WTC11 (cell line): ENCODE measurements around the gene TBL1X. TPM values are rescaled to one million over a fixed set of nuclear protein-coding genes. Genes with fewer than 3 reads are reported as not detected.

Source experiments
- ATAC-seq: fragments of 200-7000 bp; cut with Tn5 transposase; 2 replicates; pipeline ENCODE4 v1.10.0; 2021; ENCODE audit warnings: mild to moderate bottlenecking, moderate library complexity
- CTCF ChIA-PET: fragments of 300-600 bp; sonication (Branson Sonifier 250); formaldehyde crosslinking; loops from one replicate; lab custom pipeline; 2021; ENCODE audit warnings: antibody characterized with exemption; lab: Charles Lee
- POLR2A ChIA-PET: fragments of 350-600 bp; sonication (Branson Sonifier 250); formaldehyde crosslinking; loops from one replicate; lab custom pipeline; 2021; ENCODE audit warnings: antibody characterized with exemption; lab: Charles Lee
- DNase-seq: peaks from one replicate; pipeline ENCODE4 v3.0.0; 2021; ENCODE audit warnings: low spot score
- H3K27ac Mint-ChIP-seq: 2 replicates; pipeline ENCODE4 v1.8.0; 2021; ENCODE audit warnings: mixed read lengths
- H3K27me3 Mint-ChIP-seq: 2 replicates; pipeline ENCODE4 v1.8.0; 2021; ENCODE audit warnings: low read depth, mild to moderate bottlenecking, moderate library complexity, mixed read lengths
- H3K36me3 Mint-ChIP-seq: 2 replicates; pipeline ENCODE4 v1.8.0; 2021; ENCODE audit warnings: mixed read lengths
- H3K4me1 Mint-ChIP-seq: 2 replicates; pipeline ENCODE4 v1.8.0; 2022; ENCODE audit warnings: mixed read lengths
- H3K4me3 Mint-ChIP-seq: 2 replicates; pipeline ENCODE4 v1.8.0; 2021; ENCODE audit warnings: mild to moderate bottlenecking, moderate library complexity, mixed read lengths
- H3K9me3 Mint-ChIP-seq: 2 replicates; pipeline ENCODE4 v1.8.0; 2021; ENCODE audit warnings: mixed read lengths
- ATF2 ChIP-seq: sonication (generic); formaldehyde crosslinking; IDR thresholded peaks from 2 replicates; pipeline ENCODE4 v1.8.1; 2022; ENCODE audit warnings: low read depth, missing genetic modification reagents, borderline replicate concordance
- MYBL2 ChIP-seq: sonication (generic); formaldehyde crosslinking; IDR thresholded peaks from 2 replicates; pipeline ENCODE4 v1.8.1; 2023; ENCODE audit warnings: mild to moderate bottlenecking, moderate library complexity, missing genetic modification reagents
- RORB ChIP-seq: fragments of 250-450 bp; sonication (Bioruptor Pico); IDR thresholded peaks from 2 replicates; pipeline ENCODE4 v1.9.0; 2021; ENCODE audit warnings: mild to moderate bottlenecking
- ZNF512 ChIP-seq: sonication (generic); formaldehyde crosslinking; IDR thresholded peaks from 2 replicates; pipeline ENCODE4 v1.8.1; 2022; ENCODE audit warnings: missing genetic modification reagents, borderline replicate concordance
- ZNF671 ChIP-seq: fragments of 250-450 bp; sonication (Bioruptor Pico); IDR thresholded peaks from 2 replicates; pipeline ENCODE4 v1.8.0; 2021; ENCODE audit warnings: mild to moderate bottlenecking
- total RNA-seq: library from RNA; stranded (reverse); gene quantifications from 3 replicates; pipeline ENCODE4 v1.2.3, GENCODE V29; 2021
- TF ChIP-seq, protein P1 (sequence below): fragments of 250-450 bp; sonication (Bioruptor Pico); conservative IDR thresholded peaks from 2 replicates; pipeline ENCODE4 v1.9.0; 2021; ENCODE audit warnings: mild to moderate bottlenecking
- TF ChIP-seq, protein P2 (sequence below): fragments of 250-450 bp; sonication (Bioruptor Pico); IDR thresholded peaks from 2 replicates; pipeline ENCODE4 v1.9.0; 2021; ENCODE audit warnings: mild to moderate bottlenecking, borderline replicate concordance
- TF ChIP-seq, protein P3 (sequence below): sonication (generic); formaldehyde crosslinking; IDR thresholded peaks from 2 replicates; pipeline ENCODE4 v1.8.0; 2023; ENCODE audit warnings: missing genetic modification reagents, mild to moderate bottlenecking, borderline replicate concordance

Gene TBL1X
- total RNA-seq, 1 experiment from 2014 or later = 27.7 TPM

- POLR2A ChIA-PET = no interaction called here
- ATAC-seq (no peak), DNase-seq (no peak)
- TF ChIP-seq ZNF512 (CRISPR knock-in tag) (no peak), MYBL2 (CRISPR knock-in tag) (no peak), ATF2 (CRISPR knock-in tag) (no peak), ZNF671 (CRISPR knock-in tag) (no peak), RORB (no peak)
- TF ChIP-seq, protein P1, sequence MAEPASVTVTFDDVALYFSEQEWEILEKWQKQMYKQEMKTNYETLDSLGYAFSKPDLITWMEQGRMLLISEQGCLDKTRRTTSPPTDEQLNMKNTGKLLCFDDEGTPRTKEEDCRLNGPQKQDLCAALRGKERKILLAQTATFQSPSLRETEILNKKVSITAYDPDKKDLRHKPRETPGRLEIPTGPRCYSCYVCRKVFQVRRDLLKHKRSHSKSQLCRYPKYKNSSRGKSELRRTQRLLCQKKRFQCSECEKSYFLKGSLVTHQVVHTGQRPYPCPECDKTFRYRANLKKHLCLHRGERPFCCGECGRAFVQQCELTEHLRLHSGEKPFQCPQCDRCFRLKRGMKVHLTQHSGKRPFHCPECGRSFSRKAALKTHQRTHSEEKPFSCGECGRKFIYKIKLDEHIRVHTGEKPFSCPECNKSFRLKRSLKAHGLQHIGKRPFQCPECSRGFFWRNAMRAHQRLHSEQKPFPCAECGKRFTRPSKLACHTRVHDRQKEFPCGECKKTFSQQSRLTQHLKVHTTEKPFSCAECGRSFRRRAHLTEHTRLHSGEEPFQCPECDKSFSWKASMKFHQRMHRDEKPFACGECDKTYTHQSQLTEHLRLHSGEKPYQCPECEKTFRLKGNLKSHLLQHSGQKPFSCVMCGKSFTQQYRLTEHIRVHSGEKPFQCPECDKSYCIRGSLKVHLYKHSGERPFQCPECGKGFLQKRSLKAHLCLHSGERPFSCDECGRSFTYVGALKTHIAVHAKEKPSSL = no peak
- TF ChIP-seq, all 79 proteins: peak for 0
- CTCF ChIA-PET = interaction anchor here (0.8 kb wide), 1 partner anchor 11 kb away, joined by 3 read pairs; no protein-coding TSS in a partner anchor
- Mint-ChIP-seq H3K4me1 (peaks cover 4% of the 10 kb centered on the region; the same call in 1 of the 2 replicates), H3K36me3 (no peaks in the 10 kb centered on the region; the same call in 1 of the 2 replicates), H3K27ac (no peak overlapping the region), H3K9me3 (no peaks in the 10 kb centered on the region), H3K4me3 (no peak overlapping the region), H3K27me3 (no peaks in the 10 kb centered on the region; the same call in 1 of the 2 replicates)
Measured at GRCh38 chrX:9656871-9657270, 192.0 kb downstream of the TBL1X start.

GRCh38 chrX:9657590-9658256, 192.9 kb downstream of the TBL1X start:
- POLR2A ChIA-PET = no interaction called here
- ATAC-seq (no peak), DNase-seq (no peak)
- Mint-ChIP-seq H3K27ac (no peak overlapping the region; the same call in 1 of the 2 replicates), H3K4me1 (peaks cover 4% of the 10 kb centered on the region; the same call in 1 of the 2 replicates), H3K27me3 (no peaks in the 10 kb centered on the region; the same call in 1 of the 2 replicates), H3K4me3 (no peak overlapping the region), H3K9me3 (no peaks in the 10 kb centered on the region), H3K36me3 (no peaks in the 10 kb centered on the region; the same call in 1 of the 2 replicates)
- TF ChIP-seq, protein P2, sequence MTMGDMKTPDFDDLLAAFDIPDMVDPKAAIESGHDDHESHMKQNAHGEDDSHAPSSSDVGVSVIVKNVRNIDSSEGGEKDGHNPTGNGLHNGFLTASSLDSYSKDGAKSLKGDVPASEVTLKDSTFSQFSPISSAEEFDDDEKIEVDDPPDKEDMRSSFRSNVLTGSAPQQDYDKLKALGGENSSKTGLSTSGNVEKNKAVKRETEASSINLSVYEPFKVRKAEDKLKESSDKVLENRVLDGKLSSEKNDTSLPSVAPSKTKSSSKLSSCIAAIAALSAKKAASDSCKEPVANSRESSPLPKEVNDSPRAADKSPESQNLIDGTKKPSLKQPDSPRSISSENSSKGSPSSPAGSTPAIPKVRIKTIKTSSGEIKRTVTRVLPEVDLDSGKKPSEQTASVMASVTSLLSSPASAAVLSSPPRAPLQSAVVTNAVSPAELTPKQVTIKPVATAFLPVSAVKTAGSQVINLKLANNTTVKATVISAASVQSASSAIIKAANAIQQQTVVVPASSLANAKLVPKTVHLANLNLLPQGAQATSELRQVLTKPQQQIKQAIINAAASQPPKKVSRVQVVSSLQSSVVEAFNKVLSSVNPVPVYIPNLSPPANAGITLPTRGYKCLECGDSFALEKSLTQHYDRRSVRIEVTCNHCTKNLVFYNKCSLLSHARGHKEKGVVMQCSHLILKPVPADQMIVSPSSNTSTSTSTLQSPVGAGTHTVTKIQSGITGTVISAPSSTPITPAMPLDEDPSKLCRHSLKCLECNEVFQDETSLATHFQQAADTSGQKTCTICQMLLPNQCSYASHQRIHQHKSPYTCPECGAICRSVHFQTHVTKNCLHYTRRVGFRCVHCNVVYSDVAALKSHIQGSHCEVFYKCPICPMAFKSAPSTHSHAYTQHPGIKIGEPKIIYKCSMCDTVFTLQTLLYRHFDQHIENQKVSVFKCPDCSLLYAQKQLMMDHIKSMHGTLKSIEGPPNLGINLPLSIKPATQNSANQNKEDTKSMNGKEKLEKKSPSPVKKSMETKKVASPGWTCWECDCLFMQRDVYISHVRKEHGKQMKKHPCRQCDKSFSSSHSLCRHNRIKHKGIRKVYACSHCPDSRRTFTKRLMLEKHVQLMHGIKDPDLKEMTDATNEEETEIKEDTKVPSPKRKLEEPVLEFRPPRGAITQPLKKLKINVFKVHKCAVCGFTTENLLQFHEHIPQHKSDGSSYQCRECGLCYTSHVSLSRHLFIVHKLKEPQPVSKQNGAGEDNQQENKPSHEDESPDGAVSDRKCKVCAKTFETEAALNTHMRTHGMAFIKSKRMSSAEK (CRISPR knock-in tag) = no peak
- CTCF ChIA-PET = no interaction called here

DNA sequence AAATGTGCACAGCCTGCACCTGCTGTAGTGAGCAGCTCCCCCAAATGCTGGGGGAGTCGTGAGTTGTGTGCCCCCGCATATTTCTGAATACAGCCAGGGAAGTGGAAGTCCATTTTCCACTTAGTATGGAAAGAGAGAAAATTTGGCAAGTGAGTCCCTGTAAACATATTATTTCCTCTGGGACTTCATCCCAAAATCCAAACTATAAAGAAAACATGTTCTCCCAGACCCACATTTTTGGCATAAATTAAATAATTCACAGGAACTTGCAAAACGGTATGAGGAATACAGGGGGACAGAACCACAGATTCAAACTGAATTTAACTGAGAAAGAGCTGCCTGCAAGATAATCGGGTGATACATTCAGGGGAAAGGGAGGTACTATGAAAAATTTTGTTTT, 193.6 kb downstream of the TBL1X start:
- H3K36me3 Mint-ChIP-seq = no peaks in the 10 kb centered on the region; the same call in 1 of the 2 replicates
- TF ChIP-seq, protein P3, sequence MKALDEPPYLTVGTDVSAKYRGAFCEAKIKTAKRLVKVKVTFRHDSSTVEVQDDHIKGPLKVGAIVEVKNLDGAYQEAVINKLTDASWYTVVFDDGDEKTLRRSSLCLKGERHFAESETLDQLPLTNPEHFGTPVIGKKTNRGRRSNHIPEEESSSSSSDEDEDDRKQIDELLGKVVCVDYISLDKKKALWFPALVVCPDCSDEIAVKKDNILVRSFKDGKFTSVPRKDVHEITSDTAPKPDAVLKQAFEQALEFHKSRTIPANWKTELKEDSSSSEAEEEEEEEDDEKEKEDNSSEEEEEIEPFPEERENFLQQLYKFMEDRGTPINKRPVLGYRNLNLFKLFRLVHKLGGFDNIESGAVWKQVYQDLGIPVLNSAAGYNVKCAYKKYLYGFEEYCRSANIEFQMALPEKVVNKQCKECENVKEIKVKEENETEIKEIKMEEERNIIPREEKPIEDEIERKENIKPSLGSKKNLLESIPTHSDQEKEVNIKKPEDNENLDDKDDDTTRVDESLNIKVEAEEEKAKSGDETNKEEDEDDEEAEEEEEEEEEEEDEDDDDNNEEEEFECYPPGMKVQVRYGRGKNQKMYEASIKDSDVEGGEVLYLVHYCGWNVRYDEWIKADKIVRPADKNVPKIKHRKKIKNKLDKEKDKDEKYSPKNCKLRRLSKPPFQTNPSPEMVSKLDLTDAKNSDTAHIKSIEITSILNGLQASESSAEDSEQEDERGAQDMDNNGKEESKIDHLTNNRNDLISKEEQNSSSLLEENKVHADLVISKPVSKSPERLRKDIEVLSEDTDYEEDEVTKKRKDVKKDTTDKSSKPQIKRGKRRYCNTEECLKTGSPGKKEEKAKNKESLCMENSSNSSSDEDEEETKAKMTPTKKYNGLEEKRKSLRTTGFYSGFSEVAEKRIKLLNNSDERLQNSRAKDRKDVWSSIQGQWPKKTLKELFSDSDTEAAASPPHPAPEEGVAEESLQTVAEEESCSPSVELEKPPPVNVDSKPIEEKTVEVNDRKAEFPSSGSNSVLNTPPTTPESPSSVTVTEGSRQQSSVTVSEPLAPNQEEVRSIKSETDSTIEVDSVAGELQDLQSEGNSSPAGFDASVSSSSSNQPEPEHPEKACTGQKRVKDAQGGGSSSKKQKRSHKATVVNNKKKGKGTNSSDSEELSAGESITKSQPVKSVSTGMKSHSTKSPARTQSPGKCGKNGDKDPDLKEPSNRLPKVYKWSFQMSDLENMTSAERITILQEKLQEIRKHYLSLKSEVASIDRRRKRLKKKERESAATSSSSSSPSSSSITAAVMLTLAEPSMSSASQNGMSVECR (CRISPR knock-in tag) = no peak
- TF ChIP-seq, all 79 proteins: peak for 0
- H3K27me3 Mint-ChIP-seq = no peaks in the 10 kb centered on the region; the same call in 1 of the 2 replicates
- H3K4me3 Mint-ChIP-seq = no peak overlapping the region
- peaks cover 4% of the 10 kb centered on the region; the same call in 1 of the 2 replicates for H3K4me1 Mint-ChIP-seq
- no peak for DNase-seq
- POLR2A ChIA-PET = no interaction called here
- ATAC-seq = no peak
- H3K27ac Mint-ChIP-seq = no peak overlapping the region
- CTCF ChIA-PET = no interaction called here
- no peaks in the 10 kb centered on the region for H3K9me3 Mint-ChIP-seq
